ENCODE results near the gene WDR17.

Gene WDR17

GRCh38 chr4:176065435-176066291 is at the start of gene WDR17:
Gene WDR17 (plus strand): TSS chr4:176065841. CDS start chr4:176111581, 45,740 bp downstream.
- TF ChIP-seq GATA3 (IDR thresholded peaks at IDR 0.05; ENCODE audit: low read depth, low read length) (no peak), GATA2 (IDR thresholded peaks at IDR 0.05; ENCODE audit: low read depth, low read length) (no peak)

- TF ChIP-seq GATA2 (IDR thresholded peaks at IDR 0.05; ENCODE audit: low read depth, low read length) (no peak), GATA3 (IDR thresholded peaks at IDR 0.05; ENCODE audit: low read depth, low read length) (no peak)
Measured at GRCh38 chr4:176016601-176017000, 49.0 kb upstream of the WDR17 start.

- TF ChIP-seq GATA2 (IDR thresholded peaks at IDR 0.05; ENCODE audit: low read depth, low read length), result no peak
Measured at GRCh38 chr4:176020481-176021085, 45.1 kb upstream of the WDR17 start.

- no peak for TF ChIP-seq GATA3 (IDR thresholded peaks at IDR 0.05; ENCODE audit: low read depth, low read length)
- TF ChIP-seq GATA2 (IDR thresholded peaks at IDR 0.05; ENCODE audit: low read depth, low read length), result no peak
Measured at GRCh38 chr4:176030391-176030790, 35.2 kb upstream of the WDR17 start.

- TF ChIP-seq GATA2 (IDR thresholded peaks at IDR 0.05; ENCODE audit: low read depth, low read length) (no peak), GATA3 (IDR thresholded peaks at IDR 0.05; ENCODE audit: low read depth, low read length) (no peak)
Measured at GRCh38 chr4:176031922-176032321, 33.7 kb upstream of the WDR17 start.

- TF ChIP-seq GATA2 (IDR thresholded peaks at IDR 0.05; ENCODE audit: low read depth, low read length), result no peak
- TF ChIP-seq GATA3 (IDR thresholded peaks at IDR 0.05; ENCODE audit: low read depth, low read length), result no peak
Measured at GRCh38 chr4:176032454-176032853, 33.2 kb upstream of the WDR17 start.

- TF ChIP-seq GATA2 (IDR thresholded peaks at IDR 0.05; ENCODE audit: low read depth, low read length) (no peak), GATA3 (IDR thresholded peaks at IDR 0.05; ENCODE audit: low read depth, low read length) (no peak)
Measured at GRCh38 chr4:176034499-176034898, 31.1 kb upstream of the WDR17 start.

GRCh38 chr4:176034936-176035335 is 30.7 kb upstream of the WDR17 start:
- no peak for TF ChIP-seq GATA3 (IDR thresholded peaks at IDR 0.05; ENCODE audit: low read depth, low read length)
- no peak for TF ChIP-seq GATA2 (IDR thresholded peaks at IDR 0.05; ENCODE audit: low read depth, low read length)

GRCh38 chr4:176036585-176037205 is 28.9 kb upstream of the WDR17 start:
- TF ChIP-seq GATA3 (IDR thresholded peaks at IDR 0.05; ENCODE audit: low read depth, low read length) (no peak), GATA2 (IDR thresholded peaks at IDR 0.05; ENCODE audit: low read depth, low read length) (no peak)

- TF ChIP-seq GATA2 (IDR thresholded peaks at IDR 0.05; ENCODE audit: low read depth, low read length), result no peak
- no peak for TF ChIP-seq GATA3 (IDR thresholded peaks at IDR 0.05; ENCODE audit: low read depth, low read length)
Measured at GRCh38 chr4:176038789-176039188, 26.9 kb upstream of the WDR17 start.

- TF ChIP-seq GATA2 (IDR thresholded peaks at IDR 0.05; ENCODE audit: low read depth, low read length), result no peak
- TF ChIP-seq GATA3 (IDR thresholded peaks at IDR 0.05; ENCODE audit: low read depth, low read length), result no peak
Measured at GRCh38 chr4:176042195-176042594, 23.4 kb upstream of the WDR17 start.

GRCh38 chr4:176043838-176044588 is 21.6 kb upstream of the WDR17 start:
- TF ChIP-seq GATA3 (IDR thresholded peaks at IDR 0.05; ENCODE audit: low read depth, low read length), result no peak
- no peak for TF ChIP-seq GATA2 (IDR thresholded peaks at IDR 0.05; ENCODE audit: low read depth, low read length)

- TF ChIP-seq GATA2 (IDR thresholded peaks at IDR 0.05; ENCODE audit: low read depth, low read length) (no peak), GATA3 (IDR thresholded peaks at IDR 0.05; ENCODE audit: low read depth, low read length) (no peak)
Measured at GRCh38 chr4:176044589-176044951, 21.1 kb upstream of the WDR17 start.

GRCh38 chr4:176048631-176049030 is 17.0 kb upstream of the WDR17 start:
- TF ChIP-seq GATA3 (IDR thresholded peaks at IDR 0.05; ENCODE audit: low read depth, low read length) (no peak), GATA2 (IDR thresholded peaks at IDR 0.05; ENCODE audit: low read depth, low read length) (no peak)
